Hematopoietic multipotent progenitor cell treated with erythropoietin and hydrocortisone succinate and interleukin-3 and kit ligand, for 6 days (in vitro differentiated cells): ENCODE results near the gene KXD1.
A peak's percentile ranks its signal among the peaks of the same experiment; 100 is the strongest.
"Not testable (repeated sequence)": the region's sequence is repeated elsewhere in the genome, so short reads cannot be mapped to it uniquely, and the experiment has no call there.

Experiments
- DNase-seq: peaks from one replicate; pipeline ENCODE4 v3.0.0-alpha.2; 2015

Gene KXD1

GRCh38 chr19:18537431-18537830, 20.2 kb upstream of the KXD1 start:
- no peak for DNase-seq

- no peak for DNase-seq
Measured at GRCh38 chr19:18538115-18538514, 19.6 kb upstream of the KXD1 start.

GRCh38 chr19:18539372-18539771, 18.3 kb upstream of the KXD1 start:
- DNase-seq = no peak

GRCh38 chr19:18540200-18540599, 17.5 kb upstream of the KXD1 start:
- not testable (repeated sequence) for DNase-seq

- DNase-seq = peak; percentile 20
Measured at GRCh38 chr19:18541258-18541991, 16.2 kb upstream of the KXD1 start.

- peak; percentile 48 for DNase-seq
Measured at GRCh38 chr19:18541992-18542940, 15.4 kb upstream of the KXD1 start.

- DNase-seq = peak; percentile 97
Measured at GRCh38 chr19:18542941-18543813, 14.5 kb upstream of the KXD1 start, which contains the start of gene FKBP8. Gene FKBP8 (minus strand): TSS chr19:18543573. CDS start chr19:18541970, 1,603 bp downstream.

GRCh38 chr19:18543814-18544475, 13.7 kb upstream of the KXD1 start:
- peak; percentile 100 for DNase-seq

GRCh38 chr19:18551631-18552030, 6.0 kb upstream of the KXD1 start:
- DNase-seq = no peak

- DNase-seq = peak; percentile 23
Measured at GRCh38 chr19:18558202-18558555, 509 bp downstream of the KXD1 start.

- DNase-seq = peak; percentile 22
Measured at GRCh38 chr19:18558604-18559003, 934 bp downstream of the KXD1 start.

- DNase-seq = no peak
Measured at GRCh38 chr19:18559685-18560084, 2.0 kb downstream of the KXD1 start.

GRCh38 chr19:18562086-18562485, 4.4 kb downstream of the KXD1 start:
- no peak for DNase-seq

- DNase-seq = no peak
Measured at GRCh38 chr19:18566953-18567352, 9.3 kb downstream of the KXD1 start.

- no peak for DNase-seq
Measured at GRCh38 chr19:18568367-18568766, 10.7 kb downstream of the KXD1 start.

- peak; percentile 99 for DNase-seq
Measured at GRCh38 chr19:18571564-18572344, 14.1 kb downstream of the KXD1 start, which contains the start of gene UBA52. Gene UBA52 (plus strand): TSS chr19:18571857. CDS start chr19:18573301, 1,444 bp downstream.

- DNase-seq = no peak
Measured at GRCh38 chr19:18574691-18575291, 17.1 kb downstream of the KXD1 start.

- DNase-seq = no peak
Measured at GRCh38 chr19:18576383-18576782, 18.7 kb downstream of the KXD1 start.

- DNase-seq = no peak
Measured at GRCh38 chr19:18577365-18577914, 19.8 kb downstream of the KXD1 start.

- no peak for DNase-seq
Measured at GRCh38 chr19:18580311-18580710, 22.6 kb downstream of the KXD1 start.

- peak; percentile 55 for DNase-seq
Measured at GRCh38 chr19:18586306-18586705, 28.6 kb downstream of the KXD1 start.
